Measurements from ENCODE around the gene NFKBIE. TPM values are rescaled to one million over a fixed set of nuclear protein-coding genes. Genes with fewer than 3 reads are reported as not detected.

Gene NFKBIE
- total and polyA plus RNA-seq, 2 of the 13 experiments (the other 11 are each of a cell fraction or from before 2014, with no cell fraction given): 6.7 to 14.5 TPM

DNA sequence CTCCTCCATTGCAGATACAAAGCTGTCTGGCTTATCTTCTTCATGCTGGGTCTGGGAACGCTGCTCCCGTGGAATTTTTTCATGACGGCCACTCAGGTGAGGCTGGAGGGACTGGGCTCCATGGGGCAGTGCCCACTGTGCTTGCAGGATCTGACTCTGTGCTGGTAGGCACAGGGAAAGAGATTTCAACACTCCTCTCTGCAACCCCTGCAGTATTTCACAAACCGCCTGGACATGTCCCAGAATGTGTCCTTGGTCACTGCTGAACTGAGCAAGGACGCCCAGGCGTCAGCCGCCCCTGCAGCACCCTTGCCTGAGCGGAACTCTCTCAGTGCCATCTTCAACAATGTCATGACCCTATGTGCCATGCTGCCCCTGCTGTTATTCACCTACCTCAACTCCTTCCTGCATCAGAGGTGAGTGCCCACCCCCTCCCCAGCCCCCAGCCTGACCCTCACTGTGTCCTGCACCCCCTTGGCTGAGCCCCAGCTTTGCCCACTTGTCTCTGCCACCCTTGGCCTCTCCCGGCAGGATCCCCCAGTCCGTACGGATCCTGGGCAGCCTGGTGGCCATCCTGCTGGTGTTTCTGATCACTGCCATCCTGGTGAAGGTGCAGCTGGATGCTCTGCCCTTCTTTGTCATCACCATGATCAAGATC is 35.8 kb downstream of the NFKBIE start:
- 94% methylated on average over 11 of the region's 11 CpGs for WGBS (ENCODE audit: low lambda C conversion rate)
- in situ Hi-C loops (cut with HindIII; ENCODE audit: extremely low pct_ligation_motif_present, low pct_unique_long_range_greater_than_20kb): no loop called here
- Histone ChIP-seq H3K9ac (ENCODE audit: insufficient read depth, low read depth, low read length) (no peak overlapping the region), H3K4me1 (ENCODE audit: insufficient read depth, low read length) (peaks cover 53% of the 10 kb centered on the region), H3K4me2 (ENCODE audit: low read depth, low read length) (no peak overlapping the region), H3K9me3 (ENCODE audit: low read length) (no peaks in the 10 kb centered on the region), H3K27me3 (ENCODE audit: control insufficient read depth in 1 of 2, insufficient read depth in 2 of 2, low read length in 2 of 2) (no peaks in the 10 kb centered on the region), H4K20me1 (ENCODE audit: insufficient read depth, low read length) (no peaks in the 10 kb centered on the region), H3K79me2 (ENCODE audit: insufficient read depth, low read length) (peaks cover 13% of the 10 kb centered on the region), H2AFZ (ENCODE audit: low read length) (no peak overlapping the region), H3K36me3 (replicated peaks in 1 of 2; ENCODE audit: control insufficient read depth in 1 of 2, insufficient read depth in 2 of 2, low read length in 2 of 2) (peaks cover 11 to 24% of the 10 kb centered on the region in 2 experiments), H3K27ac (ENCODE audit: extremely low read length, insufficient read depth, low read length) (no peak overlapping the region), H3K4me3 (replicated peaks in 1 of 3; ENCODE audit: insufficient read depth in 1 of 3, low read depth in 2 of 3, low read length in 3 of 3) (no peak overlapping the region)
- BruUV-seq (replicated peaks): no TSS peak
- intact Hi-C loops (cut with micrococcal nuclease; ENCODE audit: unreplicated experiment): no loop called here
- CTCF ChIA-PET (ENCODE audit: low intra/inter-chr PET ratio, low total read pairs): no interaction called here
- FAIRE-seq: no peak
- POLR2A ChIA-PET: interaction anchor here (1.2 kb wide), 1 partner anchor 10 kb away, joined by 4 read pairs; no protein-coding TSS in a partner anchor
- DNase-seq (ENCODE audit: low spot score): no peak
- ATAC-seq: no peak
- no peak for TF ChIP-seq PAX8 (CRISPR knock-in tag; IDR thresholded peaks at IDR 0.05; ENCODE audit: borderline replicate concordance)
- TF ChIP-seq JUND (CRISPR knock-in tag; IDR thresholded peaks at IDR 0.05): no peak
- TF ChIP-seq, protein P1, sequence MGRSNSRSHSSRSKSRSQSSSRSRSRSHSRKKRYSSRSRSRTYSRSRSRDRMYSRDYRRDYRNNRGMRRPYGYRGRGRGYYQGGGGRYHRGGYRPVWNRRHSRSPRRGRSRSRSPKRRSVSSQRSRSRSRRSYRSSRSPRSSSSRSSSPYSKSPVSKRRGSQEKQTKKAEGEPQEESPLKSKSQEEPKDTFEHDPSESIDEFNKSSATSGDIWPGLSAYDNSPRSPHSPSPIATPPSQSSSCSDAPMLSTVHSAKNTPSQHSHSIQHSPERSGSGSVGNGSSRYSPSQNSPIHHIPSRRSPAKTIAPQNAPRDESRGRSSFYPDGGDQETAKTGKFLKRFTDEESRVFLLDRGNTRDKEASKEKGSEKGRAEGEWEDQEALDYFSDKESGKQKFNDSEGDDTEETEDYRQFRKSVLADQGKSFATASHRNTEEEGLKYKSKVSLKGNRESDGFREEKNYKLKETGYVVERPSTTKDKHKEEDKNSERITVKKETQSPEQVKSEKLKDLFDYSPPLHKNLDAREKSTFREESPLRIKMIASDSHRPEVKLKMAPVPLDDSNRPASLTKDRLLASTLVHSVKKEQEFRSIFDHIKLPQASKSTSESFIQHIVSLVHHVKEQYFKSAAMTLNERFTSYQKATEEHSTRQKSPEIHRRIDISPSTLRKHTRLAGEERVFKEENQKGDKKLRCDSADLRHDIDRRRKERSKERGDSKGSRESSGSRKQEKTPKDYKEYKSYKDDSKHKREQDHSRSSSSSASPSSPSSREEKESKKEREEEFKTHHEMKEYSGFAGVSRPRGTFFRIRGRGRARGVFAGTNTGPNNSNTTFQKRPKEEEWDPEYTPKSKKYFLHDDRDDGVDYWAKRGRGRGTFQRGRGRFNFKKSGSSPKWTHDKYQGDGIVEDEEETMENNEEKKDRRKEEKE (IDR thresholded peaks at IDR 0.05): no peak
- TF ChIP-seq, protein P2, sequence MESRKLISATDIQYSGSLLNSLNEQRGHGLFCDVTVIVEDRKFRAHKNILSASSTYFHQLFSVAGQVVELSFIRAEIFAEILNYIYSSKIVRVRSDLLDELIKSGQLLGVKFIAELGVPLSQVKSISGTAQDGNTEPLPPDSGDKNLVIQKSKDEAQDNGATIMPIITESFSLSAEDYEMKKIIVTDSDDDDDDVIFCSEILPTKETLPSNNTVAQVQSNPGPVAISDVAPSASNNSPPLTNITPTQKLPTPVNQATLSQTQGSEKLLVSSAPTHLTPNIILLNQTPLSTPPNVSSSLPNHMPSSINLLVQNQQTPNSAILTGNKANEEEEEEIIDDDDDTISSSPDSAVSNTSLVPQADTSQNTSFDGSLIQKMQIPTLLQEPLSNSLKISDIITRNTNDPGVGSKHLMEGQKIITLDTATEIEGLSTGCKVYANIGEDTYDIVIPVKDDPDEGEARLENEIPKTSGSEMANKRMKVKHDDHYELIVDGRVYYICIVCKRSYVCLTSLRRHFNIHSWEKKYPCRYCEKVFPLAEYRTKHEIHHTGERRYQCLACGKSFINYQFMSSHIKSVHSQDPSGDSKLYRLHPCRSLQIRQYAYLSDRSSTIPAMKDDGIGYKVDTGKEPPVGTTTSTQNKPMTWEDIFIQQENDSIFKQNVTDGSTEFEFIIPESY (CRISPR knock-in tag; IDR thresholded peaks at IDR 0.05): peak; percentile 74; the same call in 1 of the 2 replicates
- peak; percentile 30 for TF ChIP-seq MED8 (CRISPR knock-in tag; IDR thresholded peaks at IDR 0.05; ENCODE audit: insufficient replicate concordance)
- TF ChIP-seq, protein P3, sequence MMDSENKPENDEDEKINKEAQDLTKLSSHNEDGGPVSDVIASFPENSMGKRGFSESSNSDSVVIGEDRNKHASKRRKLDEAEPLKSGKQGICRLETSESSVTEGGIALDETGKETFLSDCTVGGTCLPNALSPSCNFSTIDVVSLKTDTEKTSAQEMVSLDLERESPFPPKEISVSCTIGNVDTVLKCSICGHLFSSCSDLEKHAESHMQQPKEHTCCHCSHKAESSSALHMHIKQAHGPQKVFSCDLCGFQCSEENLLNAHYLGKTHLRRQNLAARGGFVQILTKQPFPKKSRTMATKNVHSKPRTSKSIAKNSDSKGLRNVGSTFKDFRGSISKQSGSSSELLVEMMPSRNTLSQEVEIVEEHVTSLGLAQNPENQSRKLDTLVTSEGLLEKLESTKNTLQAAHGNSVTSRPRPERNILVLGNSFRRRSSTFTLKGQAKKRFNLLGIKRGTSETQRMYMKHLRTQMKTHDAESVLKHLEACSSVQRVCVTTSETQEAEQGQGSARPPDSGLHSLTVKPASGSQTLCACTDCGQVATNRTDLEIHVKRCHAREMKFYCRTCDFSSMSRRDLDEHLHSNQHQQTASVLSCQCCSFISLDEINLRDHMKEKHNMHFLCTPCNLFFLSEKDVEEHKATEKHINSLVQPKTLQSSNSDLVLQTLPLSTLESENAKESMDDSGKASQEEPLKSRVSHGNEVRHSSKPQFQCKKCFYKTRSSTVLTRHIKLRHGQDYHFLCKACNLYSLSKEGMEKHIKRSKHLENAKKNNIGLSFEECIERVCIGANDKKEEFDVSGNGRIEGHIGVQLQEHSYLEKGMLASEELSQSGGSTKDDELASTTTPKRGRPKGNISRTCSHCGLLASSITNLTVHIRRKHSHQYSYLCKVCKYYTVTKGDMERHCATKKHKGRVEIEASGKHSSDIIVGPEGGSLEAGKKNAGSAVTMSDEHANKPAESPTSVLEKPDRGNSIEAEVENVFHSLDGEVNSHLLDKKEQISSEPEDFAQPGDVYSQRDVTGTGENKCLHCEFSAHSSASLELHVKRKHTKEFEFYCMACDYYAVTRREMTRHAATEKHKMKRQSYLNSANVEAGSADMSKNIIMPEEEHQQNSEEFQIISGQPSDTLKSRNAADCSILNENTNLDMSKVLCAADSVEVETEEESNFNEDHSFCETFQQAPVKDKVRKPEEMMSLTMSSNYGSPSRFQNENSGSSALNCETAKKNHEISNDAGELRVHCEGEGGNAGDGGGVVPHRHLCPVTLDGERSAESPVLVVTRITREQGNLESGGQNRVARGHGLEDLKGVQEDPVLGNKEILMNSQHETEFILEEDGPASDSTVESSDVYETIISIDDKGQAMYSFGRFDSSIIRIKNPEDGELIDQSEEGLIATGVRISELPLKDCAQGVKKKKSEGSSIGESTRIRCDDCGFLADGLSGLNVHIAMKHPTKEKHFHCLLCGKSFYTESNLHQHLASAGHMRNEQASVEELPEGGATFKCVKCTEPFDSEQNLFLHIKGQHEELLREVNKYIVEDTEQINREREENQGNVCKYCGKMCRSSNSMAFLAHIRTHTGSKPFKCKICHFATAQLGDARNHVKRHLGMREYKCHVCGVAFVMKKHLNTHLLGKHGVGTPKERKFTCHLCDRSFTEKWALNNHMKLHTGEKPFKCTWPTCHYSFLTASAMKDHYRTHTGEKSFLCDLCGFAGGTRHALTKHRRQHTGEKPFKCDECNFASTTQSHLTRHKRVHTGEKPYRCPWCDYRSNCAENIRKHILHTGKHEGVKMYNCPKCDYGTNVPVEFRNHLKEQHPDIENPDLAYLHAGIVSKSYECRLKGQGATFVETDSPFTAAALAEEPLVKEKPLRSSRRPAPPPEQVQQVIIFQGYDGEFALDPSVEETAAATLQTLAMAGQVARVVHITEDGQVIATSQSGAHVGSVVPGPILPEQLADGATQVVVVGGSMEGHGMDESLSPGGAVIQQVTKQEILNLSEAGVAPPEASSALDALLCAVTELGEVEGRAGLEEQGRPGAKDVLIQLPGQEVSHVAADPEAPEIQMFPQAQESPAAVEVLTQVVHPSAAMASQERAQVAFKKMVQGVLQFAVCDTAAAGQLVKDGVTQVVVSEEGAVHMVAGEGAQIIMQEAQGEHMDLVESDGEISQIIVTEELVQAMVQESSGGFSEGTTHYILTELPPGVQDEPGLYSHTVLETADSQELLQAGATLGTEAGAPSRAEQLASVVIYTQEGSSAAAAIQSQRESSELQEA (CRISPR knock-in tag; IDR thresholded peaks at IDR 0.05; ENCODE audit: not compliant biosample characterization): no peak
- peak; percentile 74 for TF ChIP-seq CEBPB (IDR thresholded peaks at IDR 0.05; ENCODE audit: borderline replicate concordance, low read depth, low read length)

All from HepG2 (cell line).